ENCODE measurements around the gene MEGF6.

MEGF6 gene

GRCh38 chr1:3596663-3597598 lies 14.4 kb downstream of the MEGF6 start:
- no peak for DNase-seq
- Histone ChIP-seq H3K27ac (peak overlapping the region; percentile 35), H3K36me3 (no peaks in the 10 kb centered on the region), H3K9me3 (ENCODE audit: severe bottlenecking) (no peaks in the 10 kb centered on the region), H3K27me3 (ENCODE audit: insufficient read depth, low read depth, severe bottlenecking) (no peaks in the 10 kb centered on the region), H3K4me3 (ENCODE audit: low read depth, low read length) (no peak overlapping the region)
- TF ChIP-seq CTCF (IDR thresholded peaks at IDR 0.05; ENCODE audit: low read depth, low read length) = no peak

- Histone ChIP-seq H3K4me3 (ENCODE audit: low read depth, low read length) (no peak overlapping the region), H3K9me3 (ENCODE audit: severe bottlenecking) (no peaks in the 10 kb centered on the region), H3K27ac (no peak overlapping the region), H3K36me3 (no peaks in the 10 kb centered on the region), H3K27me3 (ENCODE audit: insufficient read depth, low read depth, severe bottlenecking) (no peaks in the 10 kb centered on the region)
- no peak for TF ChIP-seq CTCF (IDR thresholded peaks at IDR 0.05; ENCODE audit: low read depth, low read length)
- no peak for DNase-seq
Measured at GRCh38 chr1:3595949-3596348, 15.4 kb downstream of the MEGF6 start.

GRCh38 chr1:3594706-3595377 lies 16.5 kb downstream of the MEGF6 start:
- H3K9me3 ChIP-seq (ENCODE audit: severe bottlenecking) = no peaks in the 10 kb centered on the region
- no peak for DNase-seq
- no peak for TF ChIP-seq CTCF (IDR thresholded peaks at IDR 0.05; ENCODE audit: low read depth, low read length)
- no peaks in the 10 kb centered on the region for H3K36me3 ChIP-seq
- H3K27ac ChIP-seq = no peak overlapping the region
- no peaks in the 10 kb centered on the region for H3K27me3 ChIP-seq (ENCODE audit: insufficient read depth, low read depth, severe bottlenecking)
- H3K4me3 ChIP-seq (ENCODE audit: low read depth, low read length) = no peak overlapping the region

GRCh38 chr1:3593745-3594144 lies 17.6 kb downstream of the MEGF6 start:
- H3K4me3 ChIP-seq (ENCODE audit: low read depth, low read length) = no peak overlapping the region
- no peaks in the 10 kb centered on the region for H3K27me3 ChIP-seq (ENCODE audit: insufficient read depth, low read depth, severe bottlenecking)
- no peak for TF ChIP-seq CTCF (IDR thresholded peaks at IDR 0.05; ENCODE audit: low read depth, low read length)
- no peaks in the 10 kb centered on the region for H3K36me3 ChIP-seq
- DNase-seq = no peak
- no peaks in the 10 kb centered on the region for H3K9me3 ChIP-seq (ENCODE audit: severe bottlenecking)
- no peak overlapping the region for H3K27ac ChIP-seq

GRCh38 chr1:3593334-3593733 lies 18.0 kb downstream of the MEGF6 start:
- DNase-seq = no peak
- Histone ChIP-seq H3K9me3 (ENCODE audit: severe bottlenecking) (no peaks in the 10 kb centered on the region), H3K36me3 (no peaks in the 10 kb centered on the region), H3K4me3 (ENCODE audit: low read depth, low read length) (no peak overlapping the region), H3K27me3 (ENCODE audit: insufficient read depth, low read depth, severe bottlenecking) (no peaks in the 10 kb centered on the region), H3K27ac (no peak overlapping the region)
- no peak for TF ChIP-seq CTCF (IDR thresholded peaks at IDR 0.05; ENCODE audit: low read depth, low read length)

Measured in WERI-Rb-1 (cell line).